Activated CD4-positive, alpha-beta T cell treated with anti-CD3 and anti-CD28 coated beads for 1 hour (primary cell): ENCODE results near the gene CCL17.
"Not testable (repeated sequence)": the region's sequence is repeated elsewhere in the genome, so short reads cannot be mapped to it uniquely, and the experiment has no call there.

Source experiments
- DNase-seq: peaks from one replicate; pipeline ENCODE4 v3.0.0-alpha.2; 2020

Gene CCL17

GRCh38 chr16:57403965-57404817 is at the start of gene CCL17:
TSS of gene CCL17 (plus strand) at chr16:57404767. CDS start at chr16:57413933, 9,166 bp downstream.
- DNase-seq = no peak

- DNase-seq = no peak
Observed at GRCh38 chr16:57355898-57356414, 48.6 kb upstream of the CCL17 start.

GRCh38 chr16:57356547-57356946 is 48.0 kb upstream of the CCL17 start:
- no peak for DNase-seq

- no peak for DNase-seq
Observed at GRCh38 chr16:57357330-57358085, 47.1 kb upstream of the CCL17 start.

- no peak for DNase-seq
Observed at GRCh38 chr16:57358086-57358420, 46.5 kb upstream of the CCL17 start.

- no peak for DNase-seq
Observed at GRCh38 chr16:57358527-57359095, 46.0 kb upstream of the CCL17 start, which contains the start of gene CCL22. TSS of gene CCL22 (plus strand) at chr16:57358783. CDS start at chr16:57358817, 34 bp downstream.

- no peak for DNase-seq
Observed at GRCh38 chr16:57360321-57360935, 44.1 kb upstream of the CCL17 start.

- no peak for DNase-seq
Observed at GRCh38 chr16:57361404-57361803, 43.2 kb upstream of the CCL17 start.

- no peak for DNase-seq
Observed at GRCh38 chr16:57364143-57364542, 40.4 kb upstream of the CCL17 start.

GRCh38 chr16:57366544-57367040 is 38.0 kb upstream of the CCL17 start:
- DNase-seq = no peak

GRCh38 chr16:57367116-57367752 is 37.3 kb upstream of the CCL17 start:
- no peak for DNase-seq

GRCh38 chr16:57371494-57372371 is 32.8 kb upstream of the CCL17 start:
- DNase-seq = no peak

- no peak for DNase-seq
Observed at GRCh38 chr16:57372372-57373116, 32.0 kb upstream of the CCL17 start, which contains the start of gene CX3CL1. TSS of gene CX3CL1 (plus strand) at chr16:57372490. CDS start at chr16:57372569, 79 bp downstream.

GRCh38 chr16:57373117-57373947 is 31.2 kb upstream of the CCL17 start:
- DNase-seq = no peak

GRCh38 chr16:57374067-57374534 is 30.5 kb upstream of the CCL17 start:
- no peak for DNase-seq

- not testable (repeated sequence) for DNase-seq
Observed at GRCh38 chr16:57374925-57375465, 29.6 kb upstream of the CCL17 start.

GRCh38 chr16:57376313-57376818 is 28.2 kb upstream of the CCL17 start:
- DNase-seq = no peak

- no peak for DNase-seq
Observed at GRCh38 chr16:57377080-57377841, 27.3 kb upstream of the CCL17 start.
